PC-9 (cell line): ENCODE measurements around the gene ELAC1.

Experiments
- CTCF ChIP-seq: fragments of 200-600 bp; sonication (generic); conservative IDR thresholded peaks from 2 replicates; pipeline ENCODE4 v1.6.1; 2017; ENCODE audit warnings: mixed run types, antibody characterized with exemption, mild to moderate bottlenecking, moderate library complexity
- EZH2 ChIP-seq: fragments of 200-600 bp; sonication (generic); IDR thresholded peaks from 2 replicates; pipeline ENCODE4 v1.8.0; 2017; ENCODE audit warnings: antibody characterized with exemption, low read depth

- no peak for TF ChIP-seq CTCF
- TF ChIP-seq EZH2, result no peak
These were observed 13.5 kb downstream of the ELAC1 start for GRCh38 chr18:50981381-50981780.
